GM23248 (cell line): Measurements from ENCODE around the gene RTL10.

ENCODE experiments used
- EZH2 ChIP-seq: fragments of 200-600 bp; sonication (generic); IDR thresholded peaks from 2 replicates; pipeline ENCODE4 v1.6.1; 2018; ENCODE audit warnings: antibody characterized with exemption, mild to moderate bottlenecking; ENCODE audit not compliant: insufficient read depth, poor library complexity, severe bottlenecking
- EZH2phosphoT487 ChIP-seq: fragments of 200-600 bp; sonication (generic); IDR thresholded peaks from 2 replicates; pipeline ENCODE4 v1.6.1; 2018; ENCODE audit warnings: antibody characterized with exemption, moderate library complexity, mild to moderate bottlenecking, low read depth; ENCODE audit not compliant: insufficient read depth

- no peak for TF ChIP-seq EZH2phosphoT487
- TF ChIP-seq EZH2, result no peak
Measured at GRCh38 chr22:19852177-19852781, 2.4 kb downstream of the RTL10 start.
